MM.1S (cell line): Measurements from ENCODE around the gene MIPOL1.

Experiments used
- CTCF ChIP-seq: fragments of 300-600 bp; sonication (generic); IDR thresholded peaks from 2 replicates; pipeline ENCODE4 v1.5.1; 2016; ENCODE audit warnings: antibody characterized with exemption, low read length, mixed read lengths
- EZH2 ChIP-seq: fragments of 300-600 bp; sonication (generic); optimal IDR thresholded peaks from 2 replicates; pipeline ENCODE3; 2017; ENCODE audit warnings: low read depth, mild to moderate bottlenecking, antibody characterized with exemption, low read length, mixed read lengths

DNA sequence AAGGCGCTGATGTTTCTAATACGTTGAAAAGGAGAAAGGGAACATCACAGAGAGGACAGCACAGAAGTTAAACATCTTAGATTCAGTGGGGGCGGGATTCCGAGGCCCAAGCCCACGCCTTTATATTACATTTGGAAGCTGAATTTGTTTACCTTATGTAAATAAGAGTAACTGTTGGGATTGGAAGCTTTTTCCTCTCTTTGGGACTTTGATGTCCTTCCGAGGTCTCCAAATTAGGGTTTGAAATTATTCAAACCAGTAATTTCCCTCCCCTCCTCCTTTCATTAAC is 390.9 kb downstream of the MIPOL1 start:
- TF ChIP-seq CTCF: no peak
- TF ChIP-seq EZH2: no peak
